Hindlimb muscle (tissue), 1 donor: ENCODE measurements around the gene NXN. TPM values are rescaled to one million over a fixed set of nuclear protein-coding genes. Genes with fewer than 3 reads are reported as not detected.
A peak's percentile ranks its signal among the peaks of the same experiment; 100 is the strongest.
"Not testable (repeated sequence)": the region's sequence is repeated elsewhere in the genome, so short reads cannot be mapped to it uniquely, and the experiment has no call there.

Experiments used
- DNase-seq: peaks from one replicate; pipeline ENCODE4 v3.0.0-alpha.2; 2013
- polyA plus RNA-seq: library from polyadenylated mRNA; unstranded; fragments of 120-200 nt; gene quantifications from one replicate; pipeline ENCODE4 v1.2.1, GENCODE V29; 2013; ENCODE audit not compliant: insufficient read length

Gene NXN
- polyA plus RNA-seq, 1 donor, result 63.7 TPM

DNA sequence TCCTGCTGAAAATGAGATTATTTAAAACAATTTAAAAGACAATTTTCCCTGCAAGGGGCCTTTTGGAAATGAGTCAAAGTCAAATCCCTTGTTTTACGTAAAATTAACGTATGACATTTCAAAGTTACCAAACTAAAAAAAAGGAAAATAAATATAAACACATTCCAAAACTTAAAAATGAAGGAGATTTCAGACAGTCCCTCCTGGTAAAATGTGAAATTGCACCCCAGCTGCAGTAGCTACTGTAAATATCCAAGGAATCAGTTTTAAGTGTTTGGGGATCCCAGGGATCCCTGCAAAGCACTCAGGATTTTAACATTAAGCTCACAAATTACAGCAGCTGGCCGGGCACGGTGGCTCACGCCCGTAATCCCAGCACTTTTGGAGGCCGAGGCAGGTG lies 63.3 kb downstream of the NXN start:
- no peak for DNase-seq

GRCh38 chr17:915538-916201 lies 63.9 kb downstream of the NXN start:
- DNase-seq, result peak; percentile 78

- DNase-seq, result no peak
Measured at GRCh38 chr17:914561-914960, 65.0 kb downstream of the NXN start.

GRCh38 chr17:913207-913606 lies 66.4 kb downstream of the NXN start:
- no peak for DNase-seq

- no peak for DNase-seq
Measured at GRCh38 chr17:909642-910323, 69.8 kb downstream of the NXN start.

DNA sequence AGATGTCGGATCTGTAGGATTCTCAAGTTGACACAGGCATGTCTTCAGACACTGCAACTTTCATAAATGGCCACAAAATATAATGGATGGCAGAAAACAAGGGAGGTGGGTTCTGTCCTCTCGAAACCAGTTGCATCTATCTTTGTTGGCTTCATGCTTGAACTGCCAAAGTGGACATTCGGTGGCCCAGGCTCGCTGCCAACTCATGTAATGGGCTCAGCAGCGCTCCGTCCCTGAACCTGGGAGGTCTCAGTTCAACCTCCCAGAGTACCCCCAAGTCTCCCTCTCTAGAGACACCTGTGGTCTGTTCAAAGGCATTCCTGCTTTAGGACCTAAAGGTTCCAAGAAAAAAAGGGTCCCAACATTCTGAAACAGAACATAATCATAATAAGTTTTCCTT lies 71.9 kb downstream of the NXN start:
- no peak for DNase-seq

DNA sequence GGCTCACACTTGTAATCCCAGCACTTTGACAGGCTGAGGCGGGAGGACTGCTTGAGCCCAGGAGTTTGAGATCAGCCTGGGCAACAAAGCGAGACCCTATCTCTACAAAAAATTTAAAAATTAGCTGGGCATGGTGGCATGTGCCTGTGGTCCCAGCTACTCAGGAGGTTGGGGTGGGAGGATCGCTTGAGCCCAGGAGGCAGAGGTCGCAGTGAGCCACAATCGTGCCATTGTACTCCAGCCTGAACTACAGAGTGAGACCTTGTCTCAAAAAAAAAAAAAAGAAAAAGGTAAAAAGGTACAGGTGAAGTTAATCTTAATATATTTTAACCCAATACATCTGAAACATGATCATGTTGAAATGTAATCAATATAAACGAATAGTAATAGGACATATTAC lies 73.9 kb downstream of the NXN start:
- not testable (repeated sequence) for DNase-seq

DNA sequence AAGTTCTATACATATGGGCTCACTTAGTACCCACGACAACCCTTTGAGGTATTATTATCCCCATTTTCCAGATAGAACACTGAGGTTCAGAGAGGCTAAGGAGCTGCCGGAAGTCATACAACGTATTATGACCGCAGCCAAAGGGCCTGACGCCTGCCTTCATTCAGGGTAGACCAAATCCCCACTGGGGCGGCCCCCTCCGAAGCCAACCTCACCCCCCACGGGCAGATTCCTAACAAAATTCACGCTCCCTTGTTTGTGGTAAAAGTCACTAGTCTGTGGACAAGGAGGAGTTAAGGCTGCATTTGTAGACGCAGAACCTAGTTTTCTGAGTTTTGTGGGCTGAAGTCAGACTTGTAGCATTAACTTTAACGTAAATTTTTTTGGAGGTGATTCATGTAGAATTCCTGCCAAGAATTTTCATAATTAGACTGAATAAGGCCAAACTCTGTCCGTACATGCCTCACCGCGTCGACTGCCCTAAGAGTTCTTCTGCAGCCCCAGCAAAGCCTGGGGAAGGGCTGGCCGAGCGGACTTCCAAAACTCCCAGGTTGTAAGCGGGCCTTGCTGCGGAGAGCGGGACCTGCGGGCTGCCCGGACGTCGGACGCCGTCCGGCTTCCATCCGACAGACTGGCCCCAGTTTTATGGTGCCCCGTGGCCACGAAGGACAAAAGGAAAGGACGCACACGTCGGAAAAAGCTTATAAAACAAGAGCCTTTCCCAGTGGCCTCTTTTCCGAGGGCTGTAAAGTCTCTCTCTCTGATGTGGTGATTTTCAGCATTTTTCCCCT lies 75.7 kb downstream of the NXN start:
- no peak for DNase-seq

DNA sequence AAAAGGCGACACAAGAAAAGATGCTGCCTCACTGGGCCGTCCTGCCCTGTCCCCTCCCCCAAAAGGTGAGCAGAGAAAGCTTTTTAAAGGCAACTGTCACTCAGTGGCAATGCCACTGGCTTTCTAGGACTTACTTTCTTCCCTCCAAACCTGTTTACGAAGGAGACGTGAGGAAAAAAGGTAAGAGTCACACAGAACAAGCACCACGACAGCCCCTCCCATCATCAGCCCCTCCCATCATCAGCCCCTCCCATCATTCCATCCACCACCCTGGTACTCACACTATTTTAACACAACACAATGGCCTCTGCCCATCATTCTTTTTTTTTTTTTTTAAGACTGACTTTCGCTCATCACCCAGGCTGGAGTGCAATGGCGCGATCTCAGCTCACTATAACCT lies 77.1 kb downstream of the NXN start:
- no peak for DNase-seq

DNA sequence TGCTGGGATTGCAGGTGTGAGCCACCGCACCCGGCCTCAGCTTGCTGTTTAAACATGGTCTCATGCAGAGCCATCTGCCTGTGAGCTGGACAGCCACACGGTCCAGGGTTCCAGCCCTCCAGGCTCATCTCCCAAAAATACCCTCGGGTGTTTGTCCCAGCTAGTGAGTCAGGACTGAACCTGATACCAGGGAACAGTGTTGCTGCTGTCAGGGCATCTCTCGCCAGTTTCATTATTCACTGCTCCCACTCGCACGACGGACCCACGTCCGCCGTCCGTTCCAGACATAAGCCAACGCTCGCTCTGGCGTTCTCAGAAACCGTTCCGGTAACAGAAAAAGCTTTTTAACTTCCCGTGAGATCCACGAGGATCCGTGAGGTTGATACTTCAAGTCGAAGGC lies 77.6 kb downstream of the NXN start:
- DNase-seq, result no peak

- peak; percentile 75 for DNase-seq
Measured at GRCh38 chr17:901191-901950, 78.2 kb downstream of the NXN start.

GRCh38 chr17:900336-900934 lies 79.1 kb downstream of the NXN start:
- DNase-seq, result no peak

DNA sequence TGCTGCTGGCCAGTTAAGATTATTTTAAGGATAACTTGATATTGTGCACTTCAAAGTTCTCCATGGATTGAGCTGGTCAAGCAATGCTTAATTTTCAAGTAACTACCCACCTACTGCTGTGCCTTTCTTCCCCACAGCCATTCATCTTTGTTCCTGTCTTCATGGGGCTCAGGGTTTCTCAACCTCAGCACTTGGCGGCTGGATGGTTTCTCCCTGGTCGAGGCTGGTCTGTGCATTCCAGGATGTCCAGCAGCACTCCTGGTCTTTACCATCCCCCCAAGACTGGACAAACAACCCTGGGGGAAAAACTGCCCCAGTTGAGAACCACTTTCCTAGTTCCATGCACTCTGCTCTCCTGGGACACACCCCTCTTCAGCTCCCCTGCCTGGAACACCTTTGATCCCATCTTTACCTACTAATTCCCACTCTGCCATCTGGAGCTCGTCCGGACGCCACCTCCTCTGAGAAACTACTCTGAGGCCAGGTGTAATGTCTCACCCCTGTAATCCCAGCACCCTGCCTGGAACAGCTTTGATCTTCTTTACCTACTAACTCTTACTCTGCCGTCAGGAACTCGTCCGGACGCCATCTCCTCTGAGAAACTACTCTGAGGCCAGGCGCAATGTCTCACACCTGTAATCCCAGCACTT lies 81.5 kb downstream of the NXN start:
- DNase-seq, result no peak

DNA sequence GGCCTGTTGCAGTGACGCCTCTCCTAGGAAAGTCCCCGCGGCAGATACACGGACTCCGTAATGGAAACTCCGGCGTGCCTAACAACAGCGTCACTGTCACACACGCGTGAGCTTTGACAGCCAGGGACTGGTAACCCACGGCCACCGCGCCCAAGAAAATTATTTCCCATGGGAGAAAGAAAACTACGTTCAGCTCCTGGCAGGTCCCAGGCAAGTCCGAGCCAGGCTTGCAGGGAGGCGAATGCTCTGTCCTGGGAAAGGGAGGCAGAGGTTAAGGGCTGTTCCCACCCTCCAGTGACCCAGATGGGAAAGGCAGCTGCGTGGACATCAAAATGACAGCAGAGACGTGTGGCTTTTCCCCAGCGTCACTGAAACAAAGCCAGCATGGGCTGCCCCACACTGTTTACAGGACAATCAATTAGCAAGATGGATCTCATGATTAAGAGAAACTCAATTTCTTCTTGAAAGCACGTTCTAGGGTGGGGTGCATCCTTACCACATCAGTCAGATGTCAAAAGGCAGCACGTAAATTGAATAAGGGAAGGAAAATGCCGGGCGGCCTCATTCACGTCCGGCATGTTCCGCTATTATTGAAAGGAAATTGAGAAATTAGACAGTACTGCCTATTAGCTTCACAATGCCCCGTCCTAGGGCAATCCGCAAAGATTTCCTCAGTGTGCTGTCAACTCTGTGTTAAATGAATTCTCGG lies 82.5 kb downstream of the NXN start:
- DNase-seq, result no peak

DNA sequence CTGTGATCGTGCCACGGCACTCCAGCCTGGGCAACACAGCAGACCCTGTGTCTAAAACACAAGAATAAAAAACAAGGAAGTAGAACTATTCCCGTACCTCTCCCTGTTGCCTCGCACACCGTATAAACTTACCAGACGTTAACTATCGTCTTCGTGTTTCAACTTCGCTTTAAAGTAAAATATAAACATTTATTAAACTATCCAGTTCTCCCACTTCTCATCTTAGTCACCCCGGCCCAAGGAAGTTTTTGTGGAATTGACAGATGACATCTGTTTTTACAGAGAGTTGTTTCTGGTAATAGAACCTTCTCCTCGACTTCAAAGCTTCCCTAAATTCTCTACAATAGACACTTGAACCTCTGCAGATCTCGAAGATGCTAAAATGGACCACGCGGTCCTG lies 83.1 kb downstream of the NXN start:
- no peak for DNase-seq

DNA sequence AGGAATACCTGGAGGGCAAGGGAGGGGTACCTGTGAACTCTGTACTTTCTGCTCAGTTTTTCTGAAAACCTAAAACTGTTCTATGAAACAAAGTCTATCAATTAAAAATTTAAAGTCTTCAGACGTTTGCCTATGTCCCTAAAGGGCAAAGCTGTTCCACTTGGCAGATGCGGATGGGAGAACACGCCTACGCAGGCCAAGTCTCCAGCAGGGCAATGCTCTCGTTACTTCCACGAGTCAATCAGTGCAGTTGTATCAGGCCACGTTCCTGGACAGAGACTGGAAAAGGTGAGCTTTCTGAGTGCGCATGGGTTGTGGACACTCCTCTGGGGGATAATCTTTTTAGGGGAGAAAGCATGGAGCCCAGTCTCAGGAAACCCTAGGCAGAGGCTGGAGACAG lies 86.6 kb downstream of the NXN start:
- no peak for DNase-seq

- DNase-seq, result no peak
Measured at GRCh38 chr17:888998-889441, 90.6 kb downstream of the NXN start.

GRCh38 chr17:887551-888209 lies 91.9 kb downstream of the NXN start:
- DNase-seq, result peak; percentile 63

GRCh38 chr17:885971-886571 lies 93.5 kb downstream of the NXN start:
- DNase-seq, result peak; percentile 81

DNA sequence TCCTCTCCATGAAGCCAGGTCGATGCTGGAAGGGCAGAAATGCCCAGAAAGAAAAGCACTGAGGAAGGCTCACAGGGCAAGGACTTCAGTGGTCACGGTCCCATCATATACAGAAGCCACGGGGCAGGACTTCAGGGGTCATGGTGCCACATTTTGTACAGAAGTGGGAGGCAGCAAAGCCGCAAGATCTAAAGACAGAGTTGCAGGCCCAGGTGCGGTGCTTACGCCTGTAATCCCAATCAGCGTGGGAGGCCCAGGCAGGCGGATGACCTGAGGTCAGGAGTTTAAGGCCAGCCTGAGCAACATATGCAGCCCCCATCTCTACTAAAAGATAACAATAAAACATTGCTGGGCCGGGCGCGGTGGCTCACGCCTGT lies 96.0 kb downstream of the NXN start:
- DNase-seq, result no peak
